ENCODE data around the gene AP4M1.

The AP4M1 gene

GRCh38 chr7:100101016-100101862 lies at the start of gene AP4M1, which contains the start of gene MCM7:
AP4M1 (plus strand) TSS chr7:100101643; CDS start chr7:100101715, 72 bp downstream.
MCM7 (minus strand) TSS chr7:100101397; CDS start chr7:100101294, 103 bp downstream.
- DNase-seq (ENCODE audit: low read depth in 1 of 2, low spot score in 1 of 2): peak; percentile 88 to 91

- DNase-seq (ENCODE audit: low read depth in 1 of 2, low spot score in 1 of 2): no peak
Observed at GRCh38 chr7:100053215-100053614, 48.2 kb upstream of the AP4M1 start.

DNA sequence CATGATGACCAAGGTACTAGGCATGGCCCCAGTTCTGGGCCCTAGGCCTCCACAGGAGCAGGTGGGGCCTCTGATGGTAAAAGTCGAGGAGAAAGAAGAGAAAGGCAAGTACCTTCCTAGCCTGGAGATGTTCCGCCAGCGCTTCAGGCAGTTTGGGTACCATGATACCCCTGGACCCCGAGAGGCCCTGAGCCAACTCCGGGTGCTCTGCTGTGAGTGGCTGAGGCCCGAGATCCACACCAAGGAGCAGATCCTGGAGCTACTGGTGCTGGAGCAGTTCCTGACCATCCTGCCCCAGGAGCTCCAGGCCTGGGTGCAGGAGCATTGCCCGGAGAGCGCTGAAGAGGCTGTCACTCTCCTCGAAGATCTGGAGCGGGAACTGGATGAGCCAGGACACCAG lies 44.4 kb upstream of the AP4M1 start:
- DNase-seq (ENCODE audit: low read depth in 1 of 2, low spot score in 1 of 2): no peak

DNA sequence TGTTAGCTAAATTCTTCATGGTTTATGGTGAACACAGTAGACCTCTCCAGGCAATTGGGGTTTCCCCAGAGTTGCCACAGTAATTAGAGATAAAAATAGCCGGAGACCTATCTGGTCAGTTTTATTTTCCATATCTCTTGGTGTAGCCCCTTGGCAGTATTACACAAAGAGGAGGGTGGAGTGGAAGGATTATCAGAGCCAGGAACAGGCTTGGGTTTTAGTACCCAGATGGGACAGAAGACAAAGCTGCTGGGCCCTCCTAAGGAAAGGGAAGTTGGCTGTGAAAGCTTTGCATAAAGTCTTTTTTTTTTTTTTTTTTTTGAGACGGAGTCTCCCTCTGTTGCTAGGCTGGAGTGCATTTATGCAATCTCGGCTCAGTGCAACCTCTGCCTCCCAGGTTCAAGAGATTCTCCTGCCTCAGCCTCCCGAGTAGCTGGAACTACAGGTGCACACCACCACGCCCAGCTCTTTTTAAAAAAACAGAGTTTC lies 42.1 kb upstream of the AP4M1 start:
- DNase-seq (ENCODE audit: low read depth in 1 of 2, low spot score in 1 of 2): no peak

- no peak for DNase-seq (ENCODE audit: low read depth in 1 of 2, low spot score in 1 of 2)
Observed at GRCh38 chr7:100061518-100062193, 39.8 kb upstream of the AP4M1 start.

GRCh38 chr7:100063376-100063775 lies 38.1 kb upstream of the AP4M1 start:
- no peak for DNase-seq (ENCODE audit: low read depth in 1 of 2, low spot score in 1 of 2)

GRCh38 chr7:100064162-100064561 lies 37.3 kb upstream of the AP4M1 start:
- DNase-seq (ENCODE audit: low read depth in 1 of 2, low spot score in 1 of 2): no peak

- no peak for DNase-seq (ENCODE audit: low read depth in 1 of 2, low spot score in 1 of 2)
Observed at GRCh38 chr7:100065452-100066186, 35.8 kb upstream of the AP4M1 start.

DNA sequence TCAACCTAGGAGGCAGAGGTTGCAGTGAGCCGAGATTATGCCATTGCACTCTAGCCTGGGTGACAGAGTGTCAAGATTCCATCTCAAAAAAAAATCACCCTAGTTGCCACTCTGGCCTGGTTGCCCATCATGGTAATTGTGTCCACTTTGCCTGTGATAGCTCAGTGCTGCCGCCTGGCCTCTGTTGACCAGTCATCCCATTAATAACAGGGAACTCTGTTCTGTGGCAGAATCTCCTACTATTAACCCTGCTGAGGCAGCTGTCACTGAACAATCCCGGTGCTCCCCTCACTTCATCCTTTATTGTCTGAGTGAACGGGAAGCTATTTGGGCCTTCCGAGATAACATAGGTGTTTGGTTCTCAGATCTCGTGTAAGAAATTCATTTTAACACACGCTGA lies 34.5 kb upstream of the AP4M1 start:
- DNase-seq (ENCODE audit: low read depth in 1 of 2, low spot score in 1 of 2): no peak

GRCh38 chr7:100069991-100070390 lies 31.5 kb upstream of the AP4M1 start:
- DNase-seq (ENCODE audit: low read depth in 1 of 2, low spot score in 1 of 2): no peak

DNA sequence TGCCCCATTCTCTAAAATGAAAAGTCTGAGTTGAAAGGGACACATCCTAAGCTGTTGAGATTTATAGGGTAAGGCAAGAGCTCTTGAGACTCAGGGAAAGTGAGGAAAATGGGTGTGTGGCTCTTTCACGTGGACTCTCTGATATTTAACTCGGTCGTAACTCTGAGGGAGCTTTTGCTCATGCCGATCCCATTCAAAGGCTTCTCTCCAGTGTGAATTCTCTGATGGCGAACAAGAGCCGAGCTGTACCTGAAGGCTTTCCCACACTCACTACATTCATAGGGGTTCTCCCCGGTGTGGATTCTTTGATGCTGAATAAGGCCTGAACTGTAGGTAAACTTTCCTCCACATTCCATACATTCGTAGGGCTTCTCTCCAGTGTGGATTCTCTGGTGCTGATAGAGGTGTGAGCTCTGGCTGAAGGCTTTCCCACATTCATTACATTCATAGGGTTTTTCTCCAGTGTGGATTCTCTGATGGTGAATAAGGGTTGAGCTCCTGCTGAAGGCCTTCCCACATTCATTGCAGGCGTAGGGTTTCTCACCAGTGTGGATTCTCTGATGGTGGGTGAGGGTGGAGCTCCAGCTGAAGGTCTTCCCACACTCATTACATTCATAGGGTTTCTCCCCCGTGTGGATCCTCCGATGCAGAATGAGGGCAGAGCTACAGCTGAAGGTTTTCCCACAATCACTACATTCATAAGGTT lies 30.3 kb upstream of the AP4M1 start:
- no peak for DNase-seq (ENCODE audit: low read depth in 1 of 2, low spot score in 1 of 2)

DNA sequence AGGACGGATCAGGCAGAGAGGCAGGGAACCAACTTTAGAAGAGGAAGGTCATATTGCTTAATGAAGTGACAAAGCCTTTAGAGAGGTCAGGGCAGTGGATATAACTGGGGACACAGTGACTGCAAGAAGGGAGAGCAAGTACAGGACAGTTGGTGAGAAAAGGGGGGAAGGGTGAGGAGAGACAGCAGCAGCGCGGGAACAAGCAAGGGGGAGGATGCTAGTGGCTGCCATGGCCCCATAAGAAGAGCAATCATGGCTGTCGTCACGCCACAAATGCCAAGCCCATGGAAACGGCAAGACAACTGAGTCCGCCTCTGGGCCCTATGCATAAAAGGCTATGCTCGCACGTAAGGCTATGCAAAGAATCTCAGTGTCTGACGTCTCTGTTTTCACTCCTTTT lies 29.0 kb upstream of the AP4M1 start:
- DNase-seq (ENCODE audit: low read depth in 1 of 2, low spot score in 1 of 2): no peak

- no peak for DNase-seq (ENCODE audit: low read depth in 1 of 2, low spot score in 1 of 2)
Observed at GRCh38 chr7:100074841-100075240, 26.6 kb upstream of the AP4M1 start.

DNA sequence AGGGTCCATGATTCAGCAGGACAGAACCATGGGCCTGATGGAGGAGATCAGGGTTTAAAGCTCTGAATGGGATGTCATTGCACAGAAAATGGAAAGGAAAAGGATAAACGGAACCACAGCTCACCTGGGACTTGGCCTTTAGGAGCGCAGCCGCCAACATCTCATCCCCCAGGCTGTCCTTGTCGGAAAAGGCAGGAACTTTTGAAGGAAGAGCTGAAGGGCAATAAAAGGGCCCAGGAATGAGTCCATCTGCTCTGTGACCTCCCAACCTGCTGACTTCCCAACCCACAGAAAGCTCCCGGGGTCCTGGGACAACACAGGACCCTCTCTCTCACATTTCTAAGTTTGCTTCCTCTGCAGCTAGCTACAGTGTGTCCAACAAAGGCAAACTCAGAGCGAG lies 26.0 kb upstream of the AP4M1 start:
- no peak for DNase-seq (ENCODE audit: low read depth in 1 of 2, low spot score in 1 of 2)

DNA sequence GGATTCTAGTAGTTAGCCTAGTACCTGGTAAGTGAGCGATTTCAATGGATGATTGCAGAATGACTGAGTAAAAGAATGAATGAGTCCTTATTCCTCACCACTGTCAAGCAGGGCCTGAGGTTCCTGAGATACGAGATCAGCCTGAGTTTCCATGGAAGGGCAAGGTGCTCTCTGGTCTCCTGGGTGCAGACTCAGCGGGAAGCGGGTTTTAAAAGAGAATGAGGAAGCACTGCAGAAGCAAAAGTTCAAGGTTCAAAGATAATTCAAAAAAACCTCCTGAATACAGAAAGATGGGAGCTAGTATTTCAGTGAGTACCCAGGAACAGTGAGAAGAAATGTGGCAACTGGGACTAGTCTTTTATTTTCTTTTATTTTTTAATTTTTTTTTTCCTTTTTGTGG lies 24.2 kb upstream of the AP4M1 start:
- no peak for DNase-seq (ENCODE audit: low read depth in 1 of 2, low spot score in 1 of 2)

GRCh38 chr7:100079024-100079560 lies 22.4 kb upstream of the AP4M1 start:
- no peak for DNase-seq (ENCODE audit: low read depth in 1 of 2, low spot score in 1 of 2)

GRCh38 chr7:100080907-100081534 lies 20.4 kb upstream of the AP4M1 start:
- peak in 1 of 2 donors; percentile 12 for DNase-seq (ENCODE audit: low read depth in 1 of 2, low spot score in 1 of 2)

DNA sequence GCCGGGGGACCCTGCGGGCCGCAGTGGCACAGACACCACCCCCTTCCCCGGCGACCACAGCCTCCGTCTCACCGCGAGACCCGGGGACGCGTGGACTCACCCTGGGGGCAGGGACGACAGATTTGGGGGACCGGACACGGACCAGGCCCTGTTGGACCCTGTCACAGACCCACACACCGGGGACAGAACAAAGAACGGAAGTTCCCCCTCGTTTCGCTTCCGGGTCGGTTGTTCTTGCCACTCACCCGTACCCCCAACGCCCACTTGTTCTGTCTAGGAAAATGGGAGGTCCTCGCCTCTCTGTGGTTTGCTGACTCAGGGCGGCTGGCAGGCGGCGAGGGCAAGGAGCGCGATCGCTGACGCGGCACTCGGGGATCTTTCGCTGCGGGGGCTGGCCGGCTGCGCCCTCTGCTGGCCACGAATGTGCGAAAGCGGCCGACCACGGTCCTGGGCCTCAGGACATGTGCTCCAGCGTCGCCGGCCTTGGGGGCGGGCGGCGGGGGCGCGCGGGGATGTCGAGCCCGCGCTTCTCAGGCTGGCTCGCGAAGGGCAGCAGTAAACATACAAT lies 19.8 kb upstream of the AP4M1 start, which contains the start of gene ZNF3:
Gene ZNF3, minus strand, starts transcription at position 189 of the 568 bp plus-strand sequence. CDS start 4,366 bp downstream, outside the sequence.
- DNase-seq (ENCODE audit: low read depth in 1 of 2, low spot score in 1 of 2): peak; percentile 93 to 94

DNA sequence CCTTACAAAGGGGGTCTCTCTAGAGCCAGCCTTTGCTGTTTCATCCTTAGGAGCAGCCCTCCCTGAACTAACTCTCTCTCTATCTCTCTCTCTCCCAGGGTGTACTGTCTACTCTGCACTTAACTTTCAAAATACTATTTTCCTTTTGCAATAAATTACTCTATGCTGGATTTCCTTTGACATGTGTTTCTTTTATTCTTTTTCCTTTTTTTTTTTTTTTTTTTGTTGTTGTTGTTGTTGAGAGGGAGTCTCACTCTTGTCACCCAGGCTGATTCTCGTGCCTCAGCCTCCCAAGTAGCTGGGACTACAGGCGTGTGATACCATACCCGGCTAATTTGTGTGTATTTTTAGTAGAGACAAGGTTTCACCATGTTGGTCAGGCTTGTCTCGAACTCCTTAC lies 18.5 kb upstream of the AP4M1 start:
- DNase-seq (ENCODE audit: low read depth in 1 of 2, low spot score in 1 of 2): no peak

DNA sequence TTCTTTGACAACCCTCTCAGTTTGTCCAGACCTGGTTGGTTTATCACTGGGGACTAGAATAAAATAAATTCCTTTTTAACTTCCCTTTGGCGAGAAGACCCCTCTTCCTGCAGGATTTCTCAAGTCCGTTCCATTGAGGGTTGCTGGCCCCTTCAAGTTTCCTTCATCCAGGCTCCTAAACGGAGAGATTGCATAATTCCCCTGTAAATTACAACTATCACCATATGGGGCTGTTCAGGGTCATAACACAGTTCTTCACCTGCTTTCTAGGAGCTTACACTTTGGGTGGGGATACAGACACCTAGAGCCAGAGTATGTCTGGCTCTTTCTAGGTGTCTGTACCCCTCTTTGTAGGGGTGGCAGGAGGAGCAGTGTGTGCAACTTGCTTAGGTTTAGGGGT lies 15.9 kb upstream of the AP4M1 start:
- no peak for DNase-seq (ENCODE audit: low read depth in 1 of 2, low spot score in 1 of 2)
